GM20431 (cell line): ENCODE results near the gene KAZN.

ENCODE experiments used
- in situ Hi-C: fragments of 300-500 bp; cut with MseI, MboI; formaldehyde crosslinking; loops from one replicate; pipeline ENCODE4 v1.15.0; 2020; ENCODE audit warnings: low sequenced_read_pairs; ENCODE audit not compliant: unreplicated experiment

The KAZN gene

GRCh38 chr1:14663773-14664172 lies 65.3 kb downstream of the KAZN start:
- in situ Hi-C loops = no loop called here

GRCh38 chr1:14666373-14666772 lies 67.9 kb downstream of the KAZN start:
- in situ Hi-C loops = no loop called here

DNA sequence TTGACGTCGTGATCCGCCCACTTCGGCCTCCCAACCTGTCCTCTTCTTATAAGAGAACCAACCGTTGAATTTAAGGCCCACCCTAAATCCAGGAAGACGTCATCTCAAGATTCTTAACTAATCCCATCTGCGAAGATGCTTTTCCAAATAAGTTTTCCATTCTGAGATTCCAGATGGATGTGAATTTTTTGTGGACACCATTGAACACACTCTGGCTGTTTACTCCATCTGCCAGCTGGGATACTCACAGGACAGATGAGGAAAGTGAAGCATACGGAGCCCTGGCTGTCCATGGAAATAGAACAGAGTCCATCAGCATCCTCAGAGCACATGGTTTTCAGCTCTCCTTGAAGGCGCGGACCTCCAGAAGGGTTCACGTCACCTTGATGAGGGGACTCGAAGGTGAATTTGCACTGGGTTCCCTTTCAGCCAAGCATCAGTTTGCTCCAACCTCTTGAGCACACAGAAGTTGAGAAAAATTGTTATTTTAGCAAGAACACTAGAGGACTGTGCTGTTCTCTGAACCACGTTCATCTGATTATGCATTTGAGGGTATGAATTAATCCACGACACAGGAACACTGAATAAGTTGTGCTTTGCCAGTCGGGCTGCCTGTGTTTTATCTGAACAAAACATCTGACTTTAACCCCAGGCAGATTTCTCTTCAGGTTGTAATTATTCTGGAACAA lies 68.6 kb downstream of the KAZN start:
- in situ Hi-C loops = no loop called here

- in situ Hi-C loops = no loop called here
These were observed 69.1 kb downstream of the KAZN start for GRCh38 chr1:14667651-14667984.

GRCh38 chr1:14668538-14668937 lies 70.1 kb downstream of the KAZN start:
- in situ Hi-C loops = no loop called here

DNA sequence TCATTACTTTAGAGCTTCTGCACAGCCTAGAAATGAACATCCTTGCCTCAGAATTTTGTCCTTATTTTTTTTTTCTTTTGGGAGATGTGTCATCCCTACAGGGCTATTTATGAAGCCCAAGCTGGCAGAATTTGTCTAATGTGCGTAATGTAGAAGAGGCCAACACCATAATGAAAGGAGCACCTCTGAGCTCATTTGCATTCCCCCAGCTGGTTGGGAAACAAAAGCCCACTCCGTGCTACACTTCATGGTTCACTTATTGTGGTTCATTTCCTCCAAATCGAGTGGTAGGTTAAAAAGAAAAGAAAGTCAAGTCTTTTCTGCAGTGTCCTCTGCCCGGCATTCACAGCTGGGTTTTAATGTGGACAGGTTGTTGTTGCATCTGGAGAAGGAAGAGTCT lies 73.5 kb downstream of the KAZN start:
- in situ Hi-C loops = no loop called here

DNA sequence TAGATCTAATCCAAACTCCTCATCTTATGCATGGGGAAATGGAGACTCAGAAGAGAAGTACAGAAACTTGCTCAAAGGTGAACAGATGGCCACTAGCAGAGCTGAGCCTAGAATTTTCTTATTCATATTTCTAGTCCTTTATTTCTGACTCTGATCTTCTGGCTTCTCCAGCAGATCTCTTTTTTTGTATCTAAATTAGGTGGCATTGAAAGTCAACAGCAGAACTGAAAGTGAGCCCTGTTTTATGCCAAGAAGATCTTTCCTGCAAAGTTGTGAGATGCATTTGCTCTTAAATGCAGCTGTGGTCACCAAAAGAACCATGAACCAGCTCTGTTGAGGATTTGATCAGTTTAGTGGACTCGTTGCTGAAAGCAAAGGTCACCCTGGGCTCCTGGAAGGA lies 75.5 kb downstream of the KAZN start:
- in situ Hi-C loops = no loop called here

DNA sequence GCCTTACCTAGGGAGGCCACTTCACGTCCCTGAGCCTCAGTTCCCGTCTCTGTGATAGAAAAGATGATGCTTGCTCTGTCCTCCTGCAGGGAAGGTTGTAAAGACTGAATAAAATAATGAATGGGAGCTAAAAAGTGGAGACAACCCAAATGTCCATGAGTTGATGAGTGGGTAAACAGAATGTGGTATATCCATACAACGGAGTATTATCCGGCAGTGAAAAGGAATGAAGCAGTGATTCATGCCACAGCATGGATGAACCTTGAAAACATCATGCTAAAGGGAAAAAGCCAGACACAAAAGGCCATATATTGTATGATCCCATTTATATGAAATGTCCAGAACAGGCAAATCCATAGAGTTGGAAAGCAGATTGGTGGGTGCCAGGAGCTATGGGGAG lies 77.9 kb downstream of the KAZN start:
- in situ Hi-C loops = no loop called here

GRCh38 chr1:14677292-14677971 lies 78.9 kb downstream of the KAZN start:
- in situ Hi-C loops = no loop called here

DNA sequence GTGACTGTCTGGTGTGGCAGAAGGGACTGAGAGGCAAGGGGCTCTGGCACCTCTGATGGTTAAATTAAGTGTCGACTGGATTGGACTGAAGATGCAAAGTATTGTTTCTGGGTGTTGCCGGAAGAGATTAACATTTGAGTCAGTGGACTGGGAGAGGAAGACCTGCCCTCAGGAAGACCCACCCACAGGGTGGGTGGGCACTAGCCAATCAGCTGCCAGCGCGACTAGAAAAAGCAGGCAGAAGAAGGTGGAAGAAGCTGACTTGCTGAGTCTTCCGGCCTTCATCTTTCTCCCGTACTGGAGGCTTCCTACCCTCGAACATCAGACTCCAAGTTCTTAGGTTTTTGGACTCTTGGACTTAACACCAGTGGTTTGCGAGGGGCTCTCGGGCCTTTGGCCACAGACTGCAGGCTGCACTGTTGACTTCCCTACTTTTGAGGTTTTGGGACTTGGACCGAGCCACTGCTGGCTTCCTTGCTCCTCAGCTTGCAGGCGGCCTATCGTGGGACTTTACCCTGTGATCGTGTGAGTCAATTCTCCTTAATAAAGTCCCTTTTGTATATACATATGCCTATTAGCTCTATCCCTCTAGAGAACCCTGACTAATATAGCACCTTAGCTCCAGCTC lies 79.6 kb downstream of the KAZN start:
- in situ Hi-C loops = no loop called here

- in situ Hi-C loops = no loop called here
These were observed 80.7 kb downstream of the KAZN start for GRCh38 chr1:14679027-14679688.

DNA sequence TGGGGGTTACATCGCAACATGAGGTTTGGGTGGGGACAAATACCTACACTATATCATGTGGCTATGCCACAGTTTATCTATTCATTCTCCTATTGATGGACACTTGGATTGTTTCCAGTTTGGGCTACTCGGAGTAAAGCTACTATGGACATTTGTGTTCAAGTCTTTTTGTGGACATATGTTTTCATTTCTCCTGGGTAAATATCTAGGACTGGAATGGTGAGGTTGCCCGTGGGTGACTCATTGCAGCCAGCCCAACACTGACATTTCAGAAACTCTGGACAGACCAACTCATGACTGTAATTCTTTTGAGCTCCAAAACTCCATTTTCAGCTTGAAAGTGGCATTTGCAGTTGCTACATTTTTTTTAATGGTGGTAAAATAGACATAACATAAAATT lies 82.7 kb downstream of the KAZN start:
- in situ Hi-C loops = no loop called here

GRCh38 chr1:14682941-14683621 lies 84.6 kb downstream of the KAZN start:
- in situ Hi-C loops = no loop called here

DNA sequence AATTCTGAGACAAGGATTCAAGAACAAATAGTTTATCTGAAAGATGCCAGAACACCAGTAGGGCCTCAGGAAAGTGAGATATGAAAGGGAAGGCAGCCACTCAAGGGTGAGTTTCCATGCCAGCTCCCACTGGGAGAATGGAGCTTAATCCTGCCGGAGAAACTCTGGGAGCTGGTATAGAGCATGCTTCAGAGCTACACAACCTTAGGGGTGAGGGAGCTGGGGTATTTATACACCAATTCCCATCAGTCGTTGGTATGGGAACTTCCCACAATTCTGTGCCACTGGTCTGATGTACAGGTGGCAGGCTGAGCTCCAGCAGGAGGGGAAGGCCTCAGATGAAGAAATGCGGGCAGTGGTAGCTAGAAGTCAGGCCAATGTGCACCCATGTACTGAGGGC lies 86.6 kb downstream of the KAZN start:
- in situ Hi-C loops = no loop called here

DNA sequence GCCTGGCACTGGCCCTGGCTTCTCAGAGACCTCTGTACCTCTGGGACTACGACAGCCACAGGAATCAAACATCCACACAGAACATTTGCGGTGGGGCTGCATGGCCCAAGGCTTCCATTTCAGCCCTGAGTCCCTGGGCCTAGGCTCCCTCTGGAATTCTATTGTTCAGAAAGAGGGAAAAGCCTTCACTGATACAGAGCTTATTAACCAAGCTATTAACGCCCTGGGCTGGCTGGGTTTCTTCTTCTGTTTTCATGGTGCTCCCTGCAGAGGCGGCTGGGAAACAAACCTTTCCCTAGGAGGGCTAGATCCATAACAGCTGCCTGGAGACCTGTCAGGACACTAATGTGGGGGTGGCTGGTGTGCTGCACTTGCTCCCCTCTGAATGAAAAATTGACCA lies 88.2 kb downstream of the KAZN start:
- in situ Hi-C loops = no loop called here

- in situ Hi-C loops = no loop called here
These were observed 88.7 kb downstream of the KAZN start for GRCh38 chr1:14687147-14687546.

GRCh38 chr1:14689996-14690615 lies 91.6 kb downstream of the KAZN start:
- in situ Hi-C loops = no loop called here

GRCh38 chr1:14693949-14694348 lies 95.5 kb downstream of the KAZN start:
- in situ Hi-C loops = no loop called here

- in situ Hi-C loops = no loop called here
These were observed 96.1 kb downstream of the KAZN start for GRCh38 chr1:14694589-14694988.

DNA sequence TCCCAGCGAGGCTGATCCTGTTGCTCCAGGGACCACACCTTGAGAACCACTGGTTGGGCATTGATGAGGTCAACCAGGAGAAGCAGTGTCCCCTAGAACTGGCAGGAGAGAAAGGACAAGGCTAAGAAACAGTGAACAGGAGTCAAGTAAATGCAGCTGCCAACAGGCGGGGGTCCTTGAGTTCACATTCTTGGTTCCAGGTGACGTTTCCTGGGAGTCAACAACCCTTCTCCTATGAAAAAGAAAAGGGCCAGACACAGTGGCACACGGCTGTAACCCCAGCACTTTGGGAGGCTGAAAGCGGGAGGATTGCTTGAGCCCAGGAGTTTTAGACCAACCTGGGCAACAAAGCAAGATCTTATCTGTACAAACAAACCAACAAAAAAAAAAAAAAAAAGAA lies 98.3 kb downstream of the KAZN start:
- in situ Hi-C loops = no loop called here
